Measurements from ENCODE around the gene STXBP4.

DNA sequence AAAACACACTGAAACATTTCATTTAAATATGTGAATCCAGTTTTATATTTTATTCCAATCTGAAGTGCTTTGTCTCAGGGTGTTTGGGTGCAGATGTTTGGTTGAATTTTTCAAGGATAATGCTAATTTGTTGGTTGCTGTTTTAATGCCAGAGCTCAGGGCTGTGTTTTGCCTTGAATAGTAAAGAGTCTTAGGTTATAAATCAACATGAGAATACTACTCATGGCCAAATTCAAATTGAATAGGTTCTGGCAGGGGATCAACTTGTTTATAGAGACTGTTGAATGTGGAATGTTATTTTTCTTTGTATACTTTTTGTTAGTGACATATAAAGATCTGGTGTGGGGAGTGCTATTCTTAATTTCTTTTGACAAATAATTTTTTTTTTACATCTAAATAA lies 49.1 kb upstream of the STXBP4 start:
- TF ChIP-seq, protein P1, sequence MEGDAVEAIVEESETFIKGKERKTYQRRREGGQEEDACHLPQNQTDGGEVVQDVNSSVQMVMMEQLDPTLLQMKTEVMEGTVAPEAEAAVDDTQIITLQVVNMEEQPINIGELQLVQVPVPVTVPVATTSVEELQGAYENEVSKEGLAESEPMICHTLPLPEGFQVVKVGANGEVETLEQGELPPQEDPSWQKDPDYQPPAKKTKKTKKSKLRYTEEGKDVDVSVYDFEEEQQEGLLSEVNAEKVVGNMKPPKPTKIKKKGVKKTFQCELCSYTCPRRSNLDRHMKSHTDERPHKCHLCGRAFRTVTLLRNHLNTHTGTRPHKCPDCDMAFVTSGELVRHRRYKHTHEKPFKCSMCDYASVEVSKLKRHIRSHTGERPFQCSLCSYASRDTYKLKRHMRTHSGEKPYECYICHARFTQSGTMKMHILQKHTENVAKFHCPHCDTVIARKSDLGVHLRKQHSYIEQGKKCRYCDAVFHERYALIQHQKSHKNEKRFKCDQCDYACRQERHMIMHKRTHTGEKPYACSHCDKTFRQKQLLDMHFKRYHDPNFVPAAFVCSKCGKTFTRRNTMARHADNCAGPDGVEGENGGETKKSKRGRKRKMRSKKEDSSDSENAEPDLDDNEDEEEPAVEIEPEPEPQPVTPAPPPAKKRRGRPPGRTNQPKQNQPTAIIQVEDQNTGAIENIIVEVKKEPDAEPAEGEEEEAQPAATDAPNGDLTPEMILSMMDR (IDR thresholded peaks at IDR 0.05): no peak
- TF ChIP-seq TEAD4 (IDR thresholded peaks at IDR 0.05; ENCODE audit: borderline replicate concordance, insufficient read depth): no peak
- TF ChIP-seq MEF2A (IDR thresholded peaks at IDR 0.05; ENCODE audit: borderline replicate concordance, low read depth): no peak
- TF ChIP-seq TAF1 (IDR thresholded peaks at IDR 0.05; ENCODE audit: borderline replicate concordance, low read depth, low read length): no peak
- TF ChIP-seq, protein P2, sequence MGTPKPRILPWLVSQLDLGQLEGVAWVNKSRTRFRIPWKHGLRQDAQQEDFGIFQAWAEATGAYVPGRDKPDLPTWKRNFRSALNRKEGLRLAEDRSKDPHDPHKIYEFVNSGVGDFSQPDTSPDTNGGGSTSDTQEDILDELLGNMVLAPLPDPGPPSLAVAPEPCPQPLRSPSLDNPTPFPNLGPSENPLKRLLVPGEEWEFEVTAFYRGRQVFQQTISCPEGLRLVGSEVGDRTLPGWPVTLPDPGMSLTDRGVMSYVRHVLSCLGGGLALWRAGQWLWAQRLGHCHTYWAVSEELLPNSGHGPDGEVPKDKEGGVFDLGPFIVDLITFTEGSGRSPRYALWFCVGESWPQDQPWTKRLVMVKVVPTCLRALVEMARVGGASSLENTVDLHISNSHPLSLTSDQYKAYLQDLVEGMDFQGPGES (IDR thresholded peaks at IDR 0.05; ENCODE audit: low read depth, low read length): no peak
- TF ChIP-seq EZH2phosphoT487 (IDR thresholded peaks at IDR 0.05; ENCODE audit: borderline replicate concordance, low read depth): no peak
- TF ChIP-seq SMC3 (IDR thresholded peaks at IDR 0.05; ENCODE audit: low read depth, low read length): no peak
- TF ChIP-seq TCF12 (IDR thresholded peaks at IDR 0.05): no peak
- no peak for TF ChIP-seq FOXJ3 (CRISPR knock-in tag; IDR thresholded peaks at IDR 0.05)
